Trophoblast cell (in vitro differentiated cells and primary cell): ENCODE data around the gene EPHB1.

ENCODE experiments used
- DNase-seq, 2 donors: peaks; one replicate each; pipeline ENCODE4 v3.0.0-alpha.2; 2016
- H2AFZ ChIP-seq: 2 replicates; pipeline ENCODE4 v1.6.1; 2013; ENCODE audit warnings: low read length, moderate library complexity, mild to moderate bottlenecking; ENCODE audit not compliant: insufficient read depth, poor library complexity
- H2AK5ac ChIP-seq: 2 replicates; pipeline ENCODE4 v1.6.1; 2013; ENCODE audit warnings: mild to moderate bottlenecking, low read length
- H2BK120ac ChIP-seq: 2 replicates; pipeline ENCODE4 v1.6.1; 2013; ENCODE audit warnings: low read length, mild to moderate bottlenecking, moderate library complexity; ENCODE audit not compliant: insufficient read depth, poor library complexity
- H2BK12ac ChIP-seq: 2 replicates; pipeline ENCODE4 v1.6.1; 2013; ENCODE audit warnings: mild to moderate bottlenecking, low read length, moderate library complexity
- H2BK5ac ChIP-seq: 2 replicates; pipeline ENCODE4 v1.6.1; 2013; ENCODE audit warnings: low read length, low read depth, moderate library complexity, mild to moderate bottlenecking; ENCODE audit not compliant: poor library complexity
- H3K14ac ChIP-seq: 2 replicates; pipeline ENCODE4 v1.6.1; 2013; ENCODE audit warnings: mild to moderate bottlenecking, low read length
- H3K18ac ChIP-seq: 2 replicates; pipeline ENCODE4 v1.6.1; 2013; ENCODE audit warnings: mild to moderate bottlenecking, low read length
- H3K23ac ChIP-seq: 2 replicates; pipeline ENCODE4 v1.6.1; 2013; ENCODE audit warnings: low read length
- H3K27ac ChIP-seq: 2 replicates; pipeline ENCODE4 v1.5.1; 2013; ENCODE audit warnings: low read depth, mild to moderate bottlenecking, inconsistent platforms, low read length, moderate library complexity
- H3K27me3 ChIP-seq: 2 replicates; pipeline ENCODE4 v1.6.1; 2013; ENCODE audit warnings: inconsistent platforms, mild to moderate bottlenecking, low read length, moderate library complexity; ENCODE audit not compliant: insufficient read depth
- H3K36me3 ChIP-seq, 2 experiments: 1 replicate in 1 of 2; 2 replicates in 1 of 2; pipeline ENCODE4 v1.6.1; 2013; ENCODE audit warnings: low read length in 2 of 2, mild to moderate bottlenecking in 2 of 2, moderate library complexity in 1 of 2; ENCODE audit not compliant: insufficient read depth in 2 of 2, control insufficient read depth in 1 of 2
- H3K4ac ChIP-seq: 2 replicates; pipeline ENCODE4 v1.6.1; 2013; ENCODE audit warnings: low read depth, mild to moderate bottlenecking, low read length, moderate library complexity
- H3K4me1 ChIP-seq, 2 experiments: 1 replicate in 1 of 2; 2 replicates in 1 of 2; pipeline ENCODE4 v1.6.1; 2013; ENCODE audit warnings: low read length in 2 of 2, mild to moderate bottlenecking in 2 of 2, moderate library complexity in 1 of 2; ENCODE audit not compliant: insufficient read depth in 2 of 2, control insufficient read depth in 1 of 2
- H3K4me2 ChIP-seq: 2 replicates; pipeline ENCODE4 v1.6.1; 2013; ENCODE audit warnings: inconsistent platforms, mild to moderate bottlenecking, low read length, moderate library complexity
- H3K4me3 ChIP-seq: 2 replicates; pipeline ENCODE4 v1.5.1; 2013; ENCODE audit warnings: mild to moderate bottlenecking, low read depth, low read length, inconsistent platforms
- H3K79me1 ChIP-seq: one replicate; pipeline ENCODE4 v1.6.1; 2013; ENCODE audit warnings: low read length
- H3K79me2 ChIP-seq: 2 replicates; pipeline ENCODE4 v1.6.1; 2013; ENCODE audit warnings: low read length, mild to moderate bottlenecking; ENCODE audit not compliant: control insufficient read depth, insufficient read depth, poor library complexity
- H3K9ac ChIP-seq: 2 replicates; pipeline ENCODE4 v1.6.1; 2013; ENCODE audit warnings: mild to moderate bottlenecking, low read length
- H3K9me3 ChIP-seq: 2 replicates; pipeline ENCODE4 v1.6.1; 2013; ENCODE audit warnings: low read depth, mild to moderate bottlenecking, control low read depth, inconsistent platforms, low read length; ENCODE audit not compliant: insufficient read depth
- H4K12ac ChIP-seq: 2 replicates; pipeline ENCODE4 v1.6.1; 2013; ENCODE audit warnings: low read depth, mild to moderate bottlenecking, low read length, moderate library complexity
- H4K8ac ChIP-seq: 2 replicates; pipeline ENCODE4 v1.6.1; 2013; ENCODE audit warnings: low read depth, mild to moderate bottlenecking, low read length, moderate library complexity
- H4K91ac ChIP-seq: one replicate; pipeline ENCODE4 v1.6.1; 2013; ENCODE audit warnings: low read depth, mild to moderate bottlenecking, low read length, moderate library complexity
- WGBS: extraction: QIAGEN DNeasy Blood & Tissue Kit; methylation state at CpG from one replicate; pipeline ENCODE4 v1.1.7; 2013; ENCODE audit warnings: missing lambda C conversion rate; ENCODE audit not compliant: insufficient read length, insufficient coverage; ENCODE audit errors: extremely low coverage; 5-methylcytosine and 5-hydroxymethylcytosine counted together

Gene EPHB1

GRCh38 chr3:134849561-134849960 is 54.5 kb downstream of the EPHB1 start:
- Histone ChIP-seq H4K91ac (no peak overlapping the region), H3K27me3 (no peaks in the 10 kb centered on the region), H3K4me2 (no peak overlapping the region), H3K36me3 (no peaks in the 10 kb centered on the region), H2AK5ac (no peak overlapping the region), H2AFZ (no peak overlapping the region), H3K9me3 (no peaks in the 10 kb centered on the region), H3K18ac (no peak overlapping the region), H3K79me2 (no peaks in the 10 kb centered on the region), H3K79me1 (no peaks in the 10 kb centered on the region), H2BK120ac (no peak overlapping the region), H4K12ac (no peak overlapping the region), H3K4ac (no peak overlapping the region), H2BK12ac (no peak overlapping the region), H3K4me1 (peaks cover 3 to 8% of the 10 kb centered on the region in 2 experiments), H3K23ac (no peak overlapping the region), H4K8ac (no peak overlapping the region), H3K9ac (no peak overlapping the region), H3K14ac (no peak overlapping the region), H2BK5ac (no peak overlapping the region), H3K27ac (no peak overlapping the region), H3K4me3 (no peak overlapping the region)
- WGBS: no CpG with 5 or more reads among the region's 6 CpGs
- no peak for DNase-seq

GRCh38 chr3:134850761-134851160 is 55.7 kb downstream of the EPHB1 start:
- H2AK5ac ChIP-seq: no peak overlapping the region
- H3K27me3 ChIP-seq: no peaks in the 10 kb centered on the region
- H4K91ac ChIP-seq: no peak overlapping the region
- H3K4me2 ChIP-seq: no peak overlapping the region
- no peaks in the 10 kb centered on the region for H3K36me3 ChIP-seq
- H3K18ac ChIP-seq: no peak overlapping the region
- no peaks in the 10 kb centered on the region for H3K79me2 ChIP-seq
- WGBS: no CpG with 5 or more reads among the region's 3 CpGs
- no peak overlapping the region for H4K12ac ChIP-seq
- no peak overlapping the region for H2BK5ac ChIP-seq
- H3K79me1 ChIP-seq: no peaks in the 10 kb centered on the region
- no peak overlapping the region for H2BK120ac ChIP-seq
- no peaks in the 10 kb centered on the region for H3K9me3 ChIP-seq
- no peak overlapping the region for H4K8ac ChIP-seq
- no peak overlapping the region for H3K27ac ChIP-seq
- H3K4me1 ChIP-seq: peaks cover 3 to 8% of the 10 kb centered on the region in 2 experiments
- no peak overlapping the region for H2AFZ ChIP-seq
- H2BK12ac ChIP-seq: no peak overlapping the region
- H3K9ac ChIP-seq: no peak overlapping the region
- no peak for DNase-seq
- no peak overlapping the region for H3K4ac ChIP-seq
- H3K4me3 ChIP-seq: no peak overlapping the region
- H3K14ac ChIP-seq: no peak overlapping the region
- no peak overlapping the region for H3K23ac ChIP-seq

GRCh38 chr3:134852132-134852531 is 57.1 kb downstream of the EPHB1 start:
- no peak for DNase-seq
- no peak overlapping the region for H4K91ac ChIP-seq
- no CpG with 5 or more reads among the region's 4 CpGs for WGBS
- peaks cover 3 to 4% of the 10 kb centered on the region in 2 experiments for H3K4me1 ChIP-seq
- no peak overlapping the region for H3K4me3 ChIP-seq
- no peak overlapping the region for H3K27ac ChIP-seq
- H2BK5ac ChIP-seq: no peak overlapping the region
- H3K14ac ChIP-seq: no peak overlapping the region
- no peak overlapping the region for H2BK12ac ChIP-seq
- H3K79me2 ChIP-seq: no peaks in the 10 kb centered on the region
- no peak overlapping the region for H3K4me2 ChIP-seq
- no peak overlapping the region for H2AFZ ChIP-seq
- H2AK5ac ChIP-seq: no peak overlapping the region
- H4K8ac ChIP-seq: no peak overlapping the region
- no peak overlapping the region for H4K12ac ChIP-seq
- no peak overlapping the region for H3K23ac ChIP-seq
- no peak overlapping the region for H3K9ac ChIP-seq
- no peaks in the 10 kb centered on the region for H3K79me1 ChIP-seq
- peaks cover under 1% of the 10 kb centered on the region for H3K9me3 ChIP-seq
- H3K4ac ChIP-seq: no peak overlapping the region
- H3K36me3 ChIP-seq: no peaks in the 10 kb centered on the region
- no peak overlapping the region for H3K18ac ChIP-seq
- H2BK120ac ChIP-seq: no peak overlapping the region
- H3K27me3 ChIP-seq: no peaks in the 10 kb centered on the region

GRCh38 chr3:134852893-134853351 is 57.9 kb downstream of the EPHB1 start:
- no peak overlapping the region for H2AFZ ChIP-seq
- no peak overlapping the region for H3K14ac ChIP-seq
- H4K91ac ChIP-seq: no peak overlapping the region
- no peak overlapping the region for H4K12ac ChIP-seq
- no peak overlapping the region for H3K4me3 ChIP-seq
- no peak overlapping the region for H3K18ac ChIP-seq
- DNase-seq: no peak
- no peak overlapping the region for H3K9ac ChIP-seq
- no peaks in the 10 kb centered on the region for H3K79me2 ChIP-seq
- no peaks in the 10 kb centered on the region for H3K4me1 ChIP-seq
- no peak overlapping the region for H3K4ac ChIP-seq
- no peak overlapping the region for H2AK5ac ChIP-seq
- H3K36me3 ChIP-seq: no peaks in the 10 kb centered on the region
- peaks cover 4% of the 10 kb centered on the region for H3K9me3 ChIP-seq
- H2BK5ac ChIP-seq: no peak overlapping the region
- no peak overlapping the region for H3K23ac ChIP-seq
- H3K79me1 ChIP-seq: no peaks in the 10 kb centered on the region
- no peak overlapping the region for H3K4me2 ChIP-seq
- H3K27me3 ChIP-seq: no peaks in the 10 kb centered on the region
- no CpG with 5 or more reads among the region's 4 CpGs for WGBS
- no peak overlapping the region for H2BK12ac ChIP-seq
- no peak overlapping the region for H4K8ac ChIP-seq
- H2BK120ac ChIP-seq: no peak overlapping the region
- H3K27ac ChIP-seq: no peak overlapping the region
